ENCODE data around the gene PIP4K2A.
A peak's percentile ranks its signal among the peaks of the same experiment; 100 is the strongest.

PIP4K2A gene

GRCh38 chr10:22617516-22617915 is 96.9 kb downstream of the PIP4K2A start:
- DNase-seq = no peak

DNA sequence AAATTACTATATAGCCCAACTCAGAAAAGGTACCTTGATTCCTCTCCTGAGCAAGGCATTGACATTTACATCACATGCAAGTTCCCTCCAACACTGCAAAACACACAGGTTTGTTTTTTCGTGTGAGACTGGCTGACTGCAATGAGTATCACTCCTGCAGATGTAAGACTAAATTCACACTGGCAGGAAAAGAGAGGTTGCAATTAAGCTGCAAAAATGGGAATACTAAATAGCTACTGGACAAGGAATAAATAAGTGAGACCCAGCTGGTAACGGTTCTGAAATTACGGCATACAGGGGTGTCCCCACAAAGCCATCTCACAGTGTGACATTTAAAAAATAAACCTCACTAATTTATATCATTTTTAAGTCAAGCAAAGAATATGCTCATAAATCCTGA is 97.3 kb downstream of the PIP4K2A start:
- no peak for DNase-seq

GRCh38 chr10:22615819-22616499 is 98.4 kb downstream of the PIP4K2A start:
- DNase-seq = no peak

GRCh38 chr10:22615101-22615500 is 99.3 kb downstream of the PIP4K2A start:
- no peak for DNase-seq

DNA sequence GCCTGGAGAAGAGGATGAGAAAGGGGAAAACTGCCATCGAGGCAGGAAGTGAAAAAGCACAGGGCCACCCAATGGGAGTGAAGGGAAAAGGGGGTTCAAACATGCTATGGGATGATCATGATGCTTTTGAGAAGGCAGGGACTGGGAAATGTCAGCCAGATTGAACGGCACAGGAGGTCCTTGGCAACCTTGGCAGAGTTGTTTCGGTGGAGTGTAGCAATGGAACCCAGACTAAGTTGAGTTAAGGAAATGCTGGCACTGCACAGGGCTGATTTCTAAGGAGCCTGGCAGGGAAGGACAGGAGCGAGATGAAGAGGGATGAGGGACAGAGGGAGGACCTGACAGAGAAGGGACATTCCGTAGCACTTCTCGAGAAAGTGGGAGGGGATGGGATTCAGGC is 101.4 kb downstream of the PIP4K2A start:
- DNase-seq = no peak

GRCh38 chr10:22612318-22612717 is 102.1 kb downstream of the PIP4K2A start:
- no peak for DNase-seq

GRCh38 chr10:22611425-22612115 is 102.8 kb downstream of the PIP4K2A start:
- peak; percentile 50 for DNase-seq

- DNase-seq = no peak
Measured at GRCh38 chr10:22610610-22611009, 103.8 kb downstream of the PIP4K2A start.

DNA sequence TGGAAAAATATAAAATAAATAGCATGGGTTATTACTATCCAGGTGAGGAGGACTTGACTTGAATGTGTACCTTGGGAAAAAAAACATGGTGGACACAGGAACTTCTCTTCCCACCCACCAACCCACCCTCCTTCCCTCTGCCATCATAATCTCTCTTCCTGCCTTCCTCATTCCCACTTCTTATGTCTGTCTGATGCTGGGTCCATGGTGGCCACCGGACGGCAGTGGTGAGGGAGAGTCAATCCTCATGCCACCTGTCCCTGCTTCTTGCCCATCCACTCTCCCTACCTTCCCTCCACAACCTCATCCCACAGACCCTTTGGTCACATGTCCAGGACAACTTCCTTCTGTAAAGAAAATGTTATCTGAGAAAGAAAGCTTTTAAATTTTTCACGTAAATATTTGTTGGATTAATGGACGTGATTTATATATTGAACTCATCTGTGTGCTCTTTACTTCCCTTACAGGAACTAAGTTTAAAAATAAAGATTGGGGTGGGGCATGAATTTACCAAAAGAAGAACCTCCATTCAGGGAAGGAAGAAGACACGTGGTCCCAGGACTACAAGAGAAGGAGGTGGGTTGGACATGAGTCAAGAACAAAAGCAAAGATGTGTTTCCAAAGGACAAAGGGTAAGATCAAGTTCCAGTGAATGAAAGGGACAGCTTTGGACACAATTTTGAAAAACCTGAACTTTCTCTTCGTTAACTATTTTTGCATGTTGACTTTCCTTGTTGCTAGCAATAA is 104.5 kb downstream of the PIP4K2A start:
- no peak for DNase-seq

DNA sequence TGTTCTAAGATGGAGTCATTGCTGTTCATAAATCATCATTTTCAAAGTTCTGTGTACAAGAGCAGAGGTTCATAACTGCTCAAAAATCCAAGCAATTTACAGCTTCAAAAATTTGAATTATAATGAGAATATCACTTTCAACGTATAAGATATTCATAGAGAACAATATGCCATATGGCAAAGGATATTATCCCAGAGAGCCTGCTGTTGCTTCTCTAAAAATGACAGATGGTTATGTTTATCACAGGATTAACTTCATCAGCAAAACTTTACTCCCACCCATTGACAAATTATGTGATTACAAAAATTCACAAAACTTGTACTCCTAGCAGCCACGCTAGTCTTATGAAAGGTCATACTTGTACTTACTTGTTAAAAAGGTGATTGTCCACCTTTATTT is 105.1 kb downstream of the PIP4K2A start:
- no peak for DNase-seq

- no peak for DNase-seq
Measured at GRCh38 chr10:22607261-22607660, 107.1 kb downstream of the PIP4K2A start.

GRCh38 chr10:22606164-22606614 is 108.2 kb downstream of the PIP4K2A start:
- DNase-seq = no peak

DNA sequence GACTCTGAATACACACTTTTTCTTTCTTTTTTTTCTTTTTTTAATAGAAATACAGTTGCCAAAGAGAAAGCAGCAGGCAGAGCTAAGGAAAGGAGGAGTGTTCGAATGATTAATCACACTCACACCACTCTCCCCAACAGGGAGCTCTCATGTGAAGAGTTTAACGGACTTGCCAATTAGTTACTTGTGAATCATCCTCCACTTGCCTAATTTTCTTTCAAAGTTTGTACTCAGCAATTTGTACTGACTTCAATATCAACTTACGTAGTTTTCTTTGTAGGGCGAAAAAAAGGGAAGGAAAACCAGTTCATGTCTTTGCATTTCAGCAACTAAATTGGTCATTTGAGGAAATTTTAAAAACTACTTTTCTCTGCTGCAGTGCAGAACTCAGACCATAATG is 109.2 kb downstream of the PIP4K2A start:
- DNase-seq = no peak

- DNase-seq = no peak
Measured at GRCh38 chr10:22604344-22605126, 109.8 kb downstream of the PIP4K2A start.

- DNase-seq = no peak
Measured at GRCh38 chr10:22603581-22603980, 110.8 kb downstream of the PIP4K2A start.

GRCh38 chr10:22601618-22602017 is 112.8 kb downstream of the PIP4K2A start:
- no peak for DNase-seq

DNA sequence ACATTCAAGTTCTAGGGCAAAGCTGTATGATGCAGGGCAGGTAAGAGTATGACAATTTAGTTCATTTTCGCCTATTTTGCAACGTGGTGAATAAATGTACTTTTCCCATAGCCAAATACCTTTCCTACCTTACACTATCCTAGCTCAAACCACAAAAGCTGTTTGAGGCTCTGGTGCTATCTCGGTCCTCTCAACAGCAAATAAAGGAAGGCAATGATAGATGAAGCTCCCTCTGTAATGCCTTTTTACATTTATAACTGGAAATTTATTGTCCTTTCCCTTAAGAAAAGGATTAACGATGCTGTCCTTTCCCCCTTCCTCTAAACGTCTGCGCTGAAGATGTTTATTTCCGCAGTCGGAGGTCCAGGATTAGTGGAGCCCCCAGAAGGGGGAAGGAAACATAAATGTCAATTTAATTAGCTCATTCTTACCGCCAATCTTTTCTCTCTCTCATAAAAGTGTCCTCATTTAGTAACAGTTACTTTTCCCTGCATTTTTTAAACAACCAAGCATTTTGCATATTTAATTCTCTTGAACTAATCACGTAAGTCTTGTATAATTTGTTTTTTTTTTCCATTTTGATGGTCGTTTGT is 114.6 kb downstream of the PIP4K2A start:
- DNase-seq = no peak

GRCh38 chr10:22599048-22599561 is 115.3 kb downstream of the PIP4K2A start:
- no peak for DNase-seq

GRCh38 chr10:22598478-22598877 is 115.9 kb downstream of the PIP4K2A start:
- DNase-seq = no peak

GRCh38 chr10:22597138-22597537 is 117.2 kb downstream of the PIP4K2A start:
- DNase-seq = no peak

DNA sequence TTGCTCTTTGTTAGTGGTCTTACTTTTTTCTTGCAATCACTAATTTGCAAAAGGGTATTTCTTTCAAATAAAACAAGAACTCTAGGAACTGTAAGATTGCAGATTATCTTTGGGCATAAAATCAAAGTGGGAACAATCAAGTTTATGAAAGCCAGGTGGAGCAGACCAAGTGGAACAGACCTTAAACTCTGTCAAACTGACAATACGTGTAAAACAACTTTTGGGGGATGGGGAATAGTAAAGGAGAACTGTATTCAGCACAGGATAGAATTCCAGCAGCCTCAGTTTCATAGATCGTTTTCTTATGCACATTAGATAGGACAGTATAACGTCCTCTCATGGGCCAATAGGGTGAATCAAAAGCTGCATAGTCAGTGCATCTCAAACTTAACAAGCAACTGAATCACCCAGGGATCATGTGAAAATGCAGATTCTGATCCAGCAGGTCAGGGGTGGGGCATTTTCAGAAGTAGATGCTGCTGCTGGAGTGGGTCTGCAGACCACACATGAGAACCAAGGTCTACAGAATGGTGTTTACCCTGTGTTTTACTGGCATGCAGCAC is 120.7 kb downstream of the PIP4K2A start:
- DNase-seq = no peak

- no peak for DNase-seq
Measured at GRCh38 chr10:22593026-22593425, 121.4 kb downstream of the PIP4K2A start.
